GM19455 (cell line): Measurements from ENCODE around the gene BCO1.
"Not testable (repeated sequence)": the region's sequence is repeated elsewhere in the genome, so short reads cannot be mapped to it uniquely, and the experiment has no call there.

Source experiments
- ATAC-seq: cut with Tn5 transposase; IDR thresholded peaks from one replicate; pipeline ENCODE4 v1.9.1; 2021; ENCODE audit not compliant: unreplicated experiment

Gene BCO1

DNA sequence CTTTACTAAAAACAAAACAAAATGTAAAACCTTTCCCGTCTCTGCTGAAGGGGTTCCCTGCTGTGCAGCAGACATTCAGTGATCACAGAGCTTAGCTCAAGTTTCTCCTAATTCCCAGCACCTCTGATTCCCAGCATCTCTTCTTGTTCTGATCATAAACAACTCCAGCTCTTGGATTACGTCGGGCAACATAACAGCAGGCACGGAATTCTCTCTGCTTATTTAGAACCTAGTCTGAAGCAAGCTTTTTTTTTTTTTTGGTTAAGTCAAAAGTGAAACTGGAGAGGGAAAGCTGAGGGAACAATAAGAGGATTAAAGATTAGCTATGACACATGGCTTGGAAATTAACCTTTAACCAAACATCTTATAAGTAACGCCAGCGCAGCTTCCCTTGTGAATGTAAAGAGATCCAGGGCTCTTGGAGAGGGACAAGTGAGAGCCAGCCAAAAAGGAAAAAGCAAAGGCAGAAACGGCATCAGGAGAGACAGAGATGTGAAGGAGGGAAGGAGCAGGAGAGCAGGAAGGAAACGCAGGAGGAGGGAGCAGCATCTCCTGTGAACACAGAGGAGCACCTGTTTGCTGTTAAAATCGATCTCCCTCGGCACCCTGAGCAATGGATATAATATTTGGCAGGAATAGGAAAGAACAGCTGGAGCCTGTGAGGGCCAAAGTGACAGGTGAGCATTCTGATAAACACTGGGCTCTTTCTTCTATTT, at the start of gene BCO1:
Gene BCO1 (plus strand): TSS at position 394 of the 716 bp plus-strand sequence. CDS start 220 bp downstream, at position 614.
- no peak for ATAC-seq

DNA sequence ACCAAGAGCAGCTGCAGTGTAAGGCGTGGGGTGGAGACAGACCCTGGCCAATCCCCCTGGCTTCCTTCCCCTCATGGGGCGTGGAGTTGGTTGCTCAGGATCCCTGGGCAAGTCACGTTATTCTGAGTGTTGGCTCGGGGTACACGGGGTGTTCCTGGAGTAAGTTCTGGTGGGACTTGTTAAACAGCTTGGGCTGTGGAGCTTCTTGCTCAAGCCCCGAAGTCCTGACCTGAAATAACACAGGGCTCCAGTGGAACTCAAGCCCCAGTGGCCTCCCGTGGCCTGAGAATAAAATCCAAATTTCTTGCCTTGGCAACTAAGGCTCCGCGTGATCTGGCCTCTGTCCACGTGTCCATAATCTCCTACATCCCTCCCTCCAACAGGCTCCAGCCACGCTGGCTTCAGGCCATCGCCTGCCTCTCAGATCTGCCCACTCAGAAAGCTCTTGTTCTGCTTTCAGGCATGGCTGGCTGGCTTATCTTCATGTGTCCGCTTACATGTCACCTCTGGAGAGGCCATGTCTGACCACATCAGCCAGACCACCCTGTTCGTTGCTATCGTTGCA, 49.3 kb upstream of the BCO1 start:
- ATAC-seq: no peak

GRCh38 chr16:81190667-81191066, 47.8 kb upstream of the BCO1 start:
- ATAC-seq: no peak

GRCh38 chr16:81195885-81196534, 42.5 kb upstream of the BCO1 start:
- ATAC-seq: no peak

- ATAC-seq: no peak
These were observed 39.9 kb upstream of the BCO1 start for GRCh38 chr16:81198635-81199034.

DNA sequence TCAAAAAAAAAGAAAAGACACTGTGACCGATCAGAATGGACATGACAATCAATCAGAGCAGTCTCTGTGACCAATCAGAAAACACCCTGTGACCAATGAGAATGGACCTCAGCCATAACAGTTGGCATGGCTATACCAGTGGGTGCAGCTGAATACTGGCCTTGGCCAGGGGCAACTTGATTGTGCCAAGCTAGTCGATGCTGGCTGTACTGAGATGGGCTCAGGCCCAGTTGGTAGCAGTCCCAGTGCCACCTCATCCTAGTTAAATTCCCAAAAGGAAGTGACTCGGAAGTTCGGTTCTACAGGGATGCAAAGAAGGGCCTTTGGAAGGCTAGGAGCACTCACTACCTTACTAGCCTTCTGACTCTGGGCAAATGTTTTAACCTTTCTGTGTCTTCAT, 37.2 kb upstream of the BCO1 start:
- no peak for ATAC-seq

DNA sequence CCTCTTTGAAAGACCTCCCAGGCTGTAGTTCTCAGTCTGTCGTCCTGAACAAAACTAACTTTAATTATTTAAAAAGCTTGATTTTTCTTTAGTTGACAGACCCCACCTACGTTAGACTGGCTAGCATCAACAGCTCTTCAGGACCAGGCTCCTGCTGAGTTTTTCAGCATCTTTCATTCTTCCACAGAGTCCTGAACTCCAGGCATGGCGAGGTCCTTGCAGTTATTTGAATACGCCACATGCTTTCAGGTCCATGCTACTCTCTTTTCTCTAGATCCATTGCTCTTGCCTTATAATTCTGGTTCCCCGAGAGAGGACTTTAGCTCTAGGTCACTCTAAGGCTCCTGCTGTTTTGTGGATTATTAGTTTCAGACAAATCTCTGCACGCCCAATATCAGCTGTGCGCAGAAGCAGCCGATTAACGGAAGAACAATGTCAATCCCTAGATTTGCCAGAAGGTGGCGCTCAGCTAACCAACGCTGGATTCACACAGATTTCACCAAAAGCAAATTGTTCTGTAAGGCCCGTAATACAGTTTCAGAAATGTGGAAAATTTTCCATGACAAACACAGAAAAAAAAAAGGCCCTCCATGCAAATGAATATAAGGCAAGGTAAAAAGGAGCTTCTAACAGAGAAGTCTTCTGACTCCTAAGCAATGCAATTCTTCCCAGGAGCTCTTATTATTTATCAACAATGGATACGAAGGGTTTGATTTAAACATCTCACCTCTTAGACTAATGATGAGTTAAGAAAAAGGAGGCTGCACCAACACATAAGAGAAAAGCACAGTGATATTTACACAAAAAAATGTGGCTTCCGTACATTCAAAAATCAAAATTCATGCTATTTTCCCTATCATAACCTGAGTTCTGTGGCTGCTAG, 33.5 kb upstream of the BCO1 start:
- ATAC-seq: no peak

DNA sequence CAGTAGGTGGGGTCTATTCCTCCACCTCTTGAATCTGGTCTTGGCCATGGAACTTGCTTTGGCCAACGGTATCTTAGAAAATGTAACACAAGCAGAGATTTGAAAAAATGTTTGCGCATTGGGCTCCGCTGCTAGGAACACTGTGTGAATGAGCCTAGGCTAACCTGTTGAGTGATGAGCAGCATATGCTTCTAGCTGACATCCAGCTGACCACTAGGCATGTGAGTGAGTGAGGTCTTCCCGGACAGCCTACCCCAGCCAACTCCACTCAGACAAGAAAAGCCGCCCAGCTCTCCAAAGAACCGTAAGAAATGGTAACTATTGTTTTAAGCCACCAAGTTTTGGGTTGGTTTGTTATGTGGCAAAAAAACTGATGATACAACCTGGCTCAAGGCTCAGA, 31.4 kb upstream of the BCO1 start:
- ATAC-seq: no peak

DNA sequence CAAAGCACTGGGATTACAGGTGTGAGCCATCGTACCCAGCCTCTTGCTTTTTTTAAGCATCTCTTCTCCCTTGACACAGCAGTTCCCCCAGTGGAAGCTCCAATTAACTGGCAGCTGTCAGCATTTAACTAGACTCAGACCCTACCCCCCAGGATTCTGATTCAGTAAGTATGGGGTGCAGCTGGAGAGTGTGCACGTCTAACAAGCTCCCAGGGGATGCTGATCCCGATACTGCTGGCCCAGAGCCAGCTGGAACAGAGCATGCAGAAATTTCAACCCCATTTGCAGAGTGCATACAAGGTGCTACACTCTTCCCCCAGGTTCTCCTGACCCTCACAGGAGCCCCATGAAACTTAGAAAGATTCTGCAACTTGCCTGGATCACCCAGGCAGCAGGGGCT, 27.7 kb upstream of the BCO1 start:
- no peak for ATAC-seq

- ATAC-seq: no peak
These were observed 25.5 kb upstream of the BCO1 start for GRCh38 chr16:81212830-81213465.

GRCh38 chr16:81214745-81215166, 23.7 kb upstream of the BCO1 start:
- no peak for ATAC-seq

GRCh38 chr16:81216114-81216513, 22.4 kb upstream of the BCO1 start:
- no peak for ATAC-seq

DNA sequence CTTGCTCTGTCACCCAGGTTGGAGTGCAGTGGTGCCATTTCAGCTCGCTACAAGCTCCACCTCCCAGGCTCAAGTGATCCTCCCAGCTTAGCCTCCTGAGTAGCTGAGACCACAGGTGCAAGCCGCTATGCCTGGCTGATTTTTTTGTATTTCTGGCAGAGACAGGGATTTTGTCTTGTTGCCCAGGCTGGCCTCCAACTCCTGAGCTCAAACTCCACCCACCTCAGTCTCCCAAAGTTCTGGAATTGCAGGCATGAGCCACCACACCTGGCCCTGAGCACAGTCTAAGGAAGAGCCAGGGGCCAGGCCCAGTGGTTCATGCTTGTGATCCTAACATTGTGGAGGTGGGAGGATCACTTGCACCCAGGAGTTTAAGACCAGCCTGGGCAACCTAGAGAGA, 21.8 kb upstream of the BCO1 start:
- no peak for ATAC-seq

GRCh38 chr16:81219151-81219550, 19.3 kb upstream of the BCO1 start:
- ATAC-seq: no peak

DNA sequence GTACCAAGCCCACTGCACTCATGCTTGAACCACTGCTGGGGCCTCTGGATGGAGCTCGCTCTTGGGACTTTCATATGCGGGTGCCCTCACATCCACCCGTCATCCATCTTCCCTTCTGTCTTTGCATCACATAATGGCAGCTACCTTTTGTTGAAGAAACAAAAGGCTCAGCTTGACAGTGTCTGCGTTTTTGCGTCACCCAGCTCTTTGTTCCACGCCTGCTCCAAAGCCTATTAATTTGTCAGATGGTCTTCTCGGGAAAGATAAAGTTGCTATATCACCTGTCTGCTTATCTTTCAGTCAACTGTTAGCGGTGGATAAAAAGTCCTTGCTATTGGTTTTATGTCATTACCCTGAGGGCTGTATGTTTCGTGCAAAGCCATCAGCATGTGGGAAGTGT, 18.1 kb upstream of the BCO1 start:
- ATAC-seq: no peak

GRCh38 chr16:81221731-81222130, 16.8 kb upstream of the BCO1 start:
- no peak for ATAC-seq

GRCh38 chr16:81224824-81225223, 13.7 kb upstream of the BCO1 start:
- ATAC-seq: no peak

DNA sequence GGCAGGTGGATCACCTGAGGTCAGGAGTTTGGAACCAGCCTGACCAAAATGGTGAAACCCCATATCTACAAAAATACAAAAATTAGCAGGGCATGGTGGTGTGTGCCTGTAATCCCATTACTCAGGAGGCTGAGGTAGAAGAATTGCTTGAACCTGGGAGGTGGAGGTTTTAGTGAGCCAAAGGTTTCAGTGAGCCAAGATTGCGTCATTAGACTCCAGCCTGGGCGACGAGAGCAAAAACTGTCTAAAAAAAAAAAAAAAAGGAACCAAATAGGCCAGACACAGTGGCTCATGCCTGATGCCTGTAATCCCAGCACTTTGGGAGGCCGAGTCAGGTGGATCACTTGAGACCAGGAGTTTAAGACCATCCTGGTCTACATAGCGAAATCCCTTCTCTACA, 12.8 kb upstream of the BCO1 start:
- ATAC-seq: not testable (repeated sequence)

- no peak for ATAC-seq
These were observed 10.7 kb upstream of the BCO1 start for GRCh38 chr16:81227785-81228184.

- ATAC-seq: no peak
These were observed 8.7 kb upstream of the BCO1 start for GRCh38 chr16:81229811-81230210.

DNA sequence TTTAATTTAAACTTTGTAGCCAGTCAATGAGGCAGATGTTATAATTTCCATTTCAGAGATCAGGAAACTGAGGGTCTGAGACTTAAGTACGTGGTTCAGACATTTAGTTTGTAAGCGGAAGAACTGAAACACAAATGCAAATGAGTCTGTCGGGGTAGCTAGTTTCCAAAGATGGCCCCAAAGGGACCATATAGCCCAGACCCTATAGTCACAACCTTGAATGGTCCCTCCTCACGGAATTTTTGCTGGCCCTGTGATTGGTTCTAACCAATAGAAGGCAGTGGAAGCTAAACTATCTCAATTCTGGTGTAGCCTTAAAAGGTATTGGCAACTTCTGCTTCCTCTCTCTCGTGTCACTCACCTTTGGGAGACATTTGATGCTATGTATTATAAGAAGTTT, 7.5 kb upstream of the BCO1 start:
- no peak for ATAC-seq
